Heart left ventricle (tissue), 16 donors: ENCODE measurements around the gene ZNF184. TPM values are rescaled to one million over a fixed set of nuclear protein-coding genes. Genes with fewer than 3 reads are reported as not detected.
A peak's percentile ranks its signal among the peaks of the same experiment; 100 is the strongest.

Experiments
- ATAC-seq, 4 donors: fragments of 200-7000 bp; cut with Tn5 transposase; one replicate each; pipeline ENCODE4 v1.9.1; 2020 to 2022; ENCODE audit warnings: moderate library complexity in 4 of 4, mild to moderate bottlenecking in 3 of 4, moderate number of reproducible peaks in 1 of 4
- DNase-seq, 5 donors: peaks; one replicate each; pipeline ENCODE4 v3.0.0-alpha.2; 2020
- H3K27ac ChIP-seq, 12 donors: fragments of 200-600 bp; sonication (generic) in 4 of 12; one replicate each; pipeline versions ENCODE4 v1.5.0 to v1.8.0; 2016 to 2022; ENCODE audit warnings: mild to moderate bottlenecking in 2 of 12
- H3K27me3 ChIP-seq, 9 donors: fragments of 200-600 bp; sonication (generic) in 2 of 9; one replicate each; pipeline versions ENCODE4 v1.5.1 to v1.8.0; 2016 to 2022; ENCODE audit warnings: mild to moderate bottlenecking in 3 of 9
- H3K36me3 ChIP-seq, 9 donors: fragments of 200-600 bp; sonication (generic) in 2 of 9; one replicate each; pipeline versions ENCODE4 v1.5.0 to v1.8.0; 2018 to 2022; ENCODE audit warnings: mild to moderate bottlenecking in 2 of 9
- H3K4me1 ChIP-seq, 12 donors: fragments of 200-600 bp; sonication (generic) in 4 of 12; one replicate each; pipeline versions ENCODE4 v1.5.0 to v1.8.0; 2016 to 2022; ENCODE audit warnings: mild to moderate bottlenecking in 3 of 12
- H3K4me3 ChIP-seq, 12 donors: fragments of 200-600 bp; sonication (generic) in 4 of 12; one replicate each; pipeline versions ENCODE4 v1.5.0 to v1.8.0; 2017 to 2022; ENCODE audit warnings: mild to moderate bottlenecking in 9 of 12, moderate library complexity in 4 of 12
- H3K9me3 ChIP-seq, 12 donors: fragments of 200-600 bp; sonication (generic) in 4 of 12; one replicate each; pipeline versions ENCODE4 v1.5.0 to v1.8.0; 2016 to 2022; ENCODE audit warnings: mild to moderate bottlenecking in 1 of 12
- CTCF ChIP-seq, 12 donors: fragments of 200-600 bp; sonication (generic) in 4 of 12; IDR thresholded peaks; one replicate each; pipeline versions ENCODE4 v1.5.0 to v1.8.0; 2018 to 2022; ENCODE audit warnings: antibody characterized with exemption in 12 of 12, mild to moderate bottlenecking in 5 of 12
- POLR2A ChIP-seq, 2 donors: fragments of 450-650 bp; IDR thresholded peaks; one replicate each; pipeline ENCODE4 v1.6.1; 2017; ENCODE audit warnings: antibody characterized with exemption in 2 of 2, mild to moderate bottlenecking in 2 of 2, moderate library complexity in 2 of 2
- WGBS, 4 donors: extraction: QIAGEN DNeasy Blood & Tissue Kit in 2 of 4; methylation state at CpG; one replicate each; pipeline versions ENCODE4 v1.1.5 to v1.1.7; 2013 to 2018; 5-methylcytosine and 5-hydroxymethylcytosine counted together
- intact Hi-C, 10 donors: fragments of 100-400 bp; cut with DNase I; formaldehyde crosslinking; loops; one replicate each; pipeline versions ENCODE4 v1.11.1 to v1.14.2; 2022
- polyA plus RNA-seq, 2 donors: library from polyadenylated mRNA; stranded (reverse); fragments of 200-250 nt; gene quantifications; one replicate each; pipeline ENCODE4 v1.2.3, GENCODE V29; 2013
- total RNA-seq, 9 donors: library from RNA; depleted of rRNA in 2 of 9; stranded (reverse); fragments of >200 nt in 2 of 9; fragmentation: NEBNext Ultra II Directional in 3 of 9; extraction: Animal tissue kit (Norgen Biotek cat#: 25700) in 3 of 9; gene quantifications; one replicate each; pipeline versions ENCODE4 v1.1.0 to v1.2.4, GENCODE V29; 2016 to 2023
- donor health status: ischemic (EF 13 %, LVEDD 7.1; RV severe dilation, severe dysfunction).
- donor health status: healthy with polysubstance abuse.
- donor health status: DM: no; HTN: yes; CAD: no.
- donor health status: DM: no; HTN: no; CAD: no.
- donor health status: ischemic (EF 25% LVEDD 6.9; RV normal size, moderate dysfunction).
- donor health status: ischemic (EF 25% LVEDD 5.7; RV mildly dilated, moderate dysfunction).
- donor health status: healthy.
- donor health status: DM: yes; HTN: yes; CAD: no.
- donor health status: ischemic (EF 35%, LVEDD 5.7; RV mildly dilated, moderate dysfunction).
- donor health status: nonischemic (EF 11% LVEDD 7.7; RV severe dilation, severe dysfunction).
- donor health status: DM: yes; HTN: yes; CAD: no.
- donor health status: PGD.
- donor health status: ischemic (EF 29% LVEDD 5.4; RV normal size, mild dysfunction).
- donor health status: nonischemic (EF 23%, LVEDD 6.1; RV moderate dilation, normal function).

ZNF184 gene
- total and polyA plus RNA-seq, 11 donors = 0.99 to 6.5 (median 3.7) TPM

GRCh38 chr6:27478706-27479318 is 5.9 kb upstream of the ZNF184 start:
- no peak for TF ChIP-seq POLR2A (IDR thresholded peaks at IDR 0.05)
- TF ChIP-seq CTCF (IDR thresholded peaks at IDR 0.05) = no peak
- WGBS, 4 donors = 0 to 1% (median 0%) methylated on average over 28 of the region's 28 CpGs
- Histone ChIP-seq H3K36me3 (no peaks in the 10 kb centered on the region), H3K4me1 (peaks cover 0 to 15% (median 12%) of the 10 kb centered on the region in 12 donors), H3K27me3 (no peaks in the 10 kb centered on the region), H3K4me3 (peak overlapping the region; percentile 70 to 96 (median 76)), H3K9me3 (no peaks in the 10 kb centered on the region), H3K27ac (peak overlapping the region; percentile 92 to 100 (median 96))
- DNase-seq = peak; percentile 88 to 93 (median 90)
- intact Hi-C loops = loop anchor here in 9 of 10 donors (1.0 to 10.0 kb wide), 14 partner anchors 24 to 1454 kb away; a partner anchor contains a TSS
- ATAC-seq = peak; percentile 89 to 95 (median 94)

- intact Hi-C loops = loop anchor here in 9 of 10 donors (2.0 to 10.0 kb wide), 13 partner anchors 25 to 1453 kb away; a partner anchor contains a TSS
- WGBS, 4 donors = 13 to 23% (median 15%) methylated on average over 12 of the region's 12 CpGs
- H3K36me3 ChIP-seq = no peaks in the 10 kb centered on the region
Measured at GRCh38 chr6:27478141-27478705, 5.3 kb upstream of the ZNF184 start.

GRCh38 chr6:27477318-27478013 is 4.6 kb upstream of the ZNF184 start:
- Histone ChIP-seq H3K27me3 (no peaks in the 10 kb centered on the region), H3K4me1 (peaks cover 0 to 18% (median 14%) of the 10 kb centered on the region in 12 donors), H3K27ac (peak overlapping the region in 4 of 12 donors; percentile 94 to 100 (median 97)), H3K9me3 (no peaks in the 10 kb centered on the region), H3K4me3 (peak overlapping the region in 9 of 12 donors; percentile 73 to 96 (median 78)), H3K36me3 (no peaks in the 10 kb centered on the region)
- DNase-seq (no peak), ATAC-seq (no peak)
- WGBS, 4 donors = 55 to 66% (median 60%) methylated on average over 8 of the region's 8 CpGs
- intact Hi-C loops = loop anchor here in 9 of 10 donors (2.0 to 10.0 kb wide), 13 partner anchors 25 to 1453 kb away; a partner anchor contains a TSS
- no peak for TF ChIP-seq CTCF (IDR thresholded peaks at IDR 0.05)
- TF ChIP-seq POLR2A (IDR thresholded peaks at IDR 0.05) = no peak

More at GRCh38 chr6:27478141-27478705, 5.3 kb upstream of the ZNF184 start:
- Histone ChIP-seq H3K27ac (peak overlapping the region; percentile 92 to 100 (median 96)), H3K9me3 (no peaks in the 10 kb centered on the region), H3K27me3 (no peaks in the 10 kb centered on the region), H3K4me3 (peak overlapping the region in 11 of 12 donors; percentile 70 to 96 (median 75)), H3K4me1 (peaks cover 0 to 18% (median 14%) of the 10 kb centered on the region in 12 donors)
- DNase-seq (no peak), ATAC-seq (peak in 3 of 4 donors; percentile 8 to 31 (median 19))
- TF ChIP-seq POLR2A (IDR thresholded peaks at IDR 0.05) = no peak
- TF ChIP-seq CTCF (IDR thresholded peaks at IDR 0.05) = no peak

- intact Hi-C loops = loop anchor here in 9 of 10 donors (5.0 to 10.0 kb wide), 9 partner anchors 101 to 1451 kb away; a partner anchor contains a TSS
- Histone ChIP-seq H3K9me3 (no peaks in the 10 kb centered on the region), H3K4me1 (peaks cover 0 to 31% (median 26%) of the 10 kb centered on the region in 12 donors), H3K27me3 (no peaks in the 10 kb centered on the region), H3K4me3 (no peak overlapping the region), H3K27ac (no peak overlapping the region), H3K36me3 (peaks cover 0 to under 1% (median 0%) of the 10 kb centered on the region in 9 donors)
- TF ChIP-seq CTCF (IDR thresholded peaks at IDR 0.05) (no peak), POLR2A (IDR thresholded peaks at IDR 0.05) (no peak)
- 96 to 100% (median 98%) methylated on average over 1 of the region's 1 CpG for WGBS, 4 donors
- DNase-seq (no peak), ATAC-seq (no peak)
Measured at GRCh38 chr6:27476090-27476489, 3.2 kb upstream of the ZNF184 start.
